ENCODE measurements around the gene KRT35. TPM values are rescaled to one million over a fixed set of nuclear protein-coding genes. Genes with fewer than 3 reads are reported as not detected.

The KRT35 gene
- total and polyA plus RNA-seq, 7 donors, result not detected

DNA sequence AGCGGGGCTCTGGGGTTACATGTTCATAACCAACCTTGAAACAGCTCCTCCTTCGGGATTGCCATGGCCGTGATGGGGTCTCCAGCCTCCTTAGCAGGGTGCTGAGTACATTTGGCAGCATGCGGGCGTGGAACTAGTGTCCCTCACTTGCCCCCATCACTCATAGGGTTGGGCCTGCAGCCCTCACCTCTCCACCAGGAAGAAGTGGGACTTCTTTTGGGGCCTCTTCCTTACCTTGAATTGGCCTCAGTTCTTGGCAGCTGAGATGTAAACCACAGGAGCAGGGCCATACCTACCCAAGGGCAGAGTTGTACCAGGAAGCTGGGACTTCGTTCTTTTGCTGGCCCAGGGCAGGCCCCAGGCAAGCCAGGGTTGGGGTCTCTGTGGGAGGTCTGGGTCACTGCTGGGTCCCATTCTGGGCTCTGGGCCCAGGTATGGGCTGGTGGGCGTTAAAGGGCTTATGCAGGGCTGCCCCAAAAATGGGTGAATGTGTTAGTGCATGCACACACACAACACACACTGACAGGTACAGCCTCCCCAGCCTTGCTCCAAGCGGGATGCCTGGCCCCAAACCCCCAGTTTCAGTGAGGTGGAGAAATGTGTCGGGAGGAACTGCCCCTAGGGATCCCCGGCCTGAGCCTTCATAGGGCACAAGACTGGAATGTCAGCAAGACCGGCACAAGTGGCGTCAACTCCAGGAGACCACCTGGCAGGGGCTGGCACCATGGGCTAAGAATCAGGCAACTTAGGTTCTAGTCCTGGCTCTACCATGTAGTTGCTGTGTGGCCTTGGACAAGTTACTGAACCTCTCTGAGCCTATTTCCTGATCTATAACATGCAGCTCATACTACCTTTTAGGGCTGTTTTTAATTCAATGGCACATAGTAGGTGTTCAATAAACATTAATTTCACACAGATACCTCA, 41.6 kb upstream of the KRT35 start:
- H3K27ac ChIP-seq, result no peak overlapping the region
- DNase-seq, result no peak

DNA sequence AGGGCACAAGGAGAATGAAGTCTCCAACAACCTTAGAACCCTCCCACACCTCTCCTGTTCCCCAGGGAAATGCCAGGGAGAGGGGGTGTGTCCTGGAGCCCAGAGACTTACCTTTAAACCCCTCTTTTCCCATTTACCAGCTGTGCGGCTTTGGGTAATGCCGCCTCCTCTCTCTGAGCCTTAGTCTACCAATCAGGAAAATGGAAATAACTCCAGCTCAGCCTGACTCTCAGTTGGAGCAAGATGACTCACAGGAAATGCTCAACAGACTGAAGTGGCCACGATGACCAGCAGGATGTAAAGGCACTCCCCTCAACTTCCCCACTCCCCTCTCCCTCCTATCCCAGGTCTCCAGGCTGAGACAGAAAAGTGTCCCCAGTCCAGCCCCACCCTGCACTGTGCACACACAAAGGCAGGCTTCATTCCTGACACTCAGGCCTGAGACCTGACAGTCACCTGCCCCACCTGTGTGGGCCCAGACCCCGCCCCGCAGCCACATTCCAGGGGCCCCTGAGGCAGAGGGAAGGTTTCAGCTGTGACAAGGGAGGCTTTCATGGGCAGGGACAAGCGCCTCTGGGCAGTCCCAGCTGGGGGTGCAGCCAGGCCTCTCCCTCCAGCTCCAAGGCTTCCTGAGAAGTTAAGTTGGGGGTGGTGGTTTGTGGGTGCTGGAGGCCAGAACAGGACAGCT, 40.8 kb upstream of the KRT35 start:
- Histone ChIP-seq H3K9me3 (no peaks in the 10 kb centered on the region), H3K4me3 (no peak overlapping the region), H3K27ac (no peak overlapping the region), H3K27me3 (peaks cover 0 to 9% (median 6%) of the 10 kb centered on the region in 3 donors), H3K36me3 (no peaks in the 10 kb centered on the region), H3K4me1 (no peaks in the 10 kb centered on the region)
- 26 to 60% methylated on average over 6 of the region's 6 CpGs for WGBS, 2 donors
- intact Hi-C loops (cut with DNase I), result no loop called here
- no peak for DNase-seq
- TF ChIP-seq EP300 (IDR thresholded peaks at IDR 0.05) (no peak), POLR2AphosphoS5 (IDR thresholded peaks at IDR 0.05) (no peak), POLR2A (IDR thresholded peaks at IDR 0.05) (no peak)
- TF ChIP-seq, protein P1, sequence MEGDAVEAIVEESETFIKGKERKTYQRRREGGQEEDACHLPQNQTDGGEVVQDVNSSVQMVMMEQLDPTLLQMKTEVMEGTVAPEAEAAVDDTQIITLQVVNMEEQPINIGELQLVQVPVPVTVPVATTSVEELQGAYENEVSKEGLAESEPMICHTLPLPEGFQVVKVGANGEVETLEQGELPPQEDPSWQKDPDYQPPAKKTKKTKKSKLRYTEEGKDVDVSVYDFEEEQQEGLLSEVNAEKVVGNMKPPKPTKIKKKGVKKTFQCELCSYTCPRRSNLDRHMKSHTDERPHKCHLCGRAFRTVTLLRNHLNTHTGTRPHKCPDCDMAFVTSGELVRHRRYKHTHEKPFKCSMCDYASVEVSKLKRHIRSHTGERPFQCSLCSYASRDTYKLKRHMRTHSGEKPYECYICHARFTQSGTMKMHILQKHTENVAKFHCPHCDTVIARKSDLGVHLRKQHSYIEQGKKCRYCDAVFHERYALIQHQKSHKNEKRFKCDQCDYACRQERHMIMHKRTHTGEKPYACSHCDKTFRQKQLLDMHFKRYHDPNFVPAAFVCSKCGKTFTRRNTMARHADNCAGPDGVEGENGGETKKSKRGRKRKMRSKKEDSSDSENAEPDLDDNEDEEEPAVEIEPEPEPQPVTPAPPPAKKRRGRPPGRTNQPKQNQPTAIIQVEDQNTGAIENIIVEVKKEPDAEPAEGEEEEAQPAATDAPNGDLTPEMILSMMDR (IDR thresholded peaks at IDR 0.05), result no peak

More for the DNA sequence above, 41.6 kb upstream of the KRT35 start:
- Histone ChIP-seq H3K4me3 (no peak overlapping the region), H3K27me3 (peaks cover 8 to 17% (median 15%) of the 10 kb centered on the region in 3 donors), H3K9me3 (no peaks in the 10 kb centered on the region), H3K36me3 (no peaks in the 10 kb centered on the region), H3K4me1 (peaks cover 0 to 5% (median 2%) of the 10 kb centered on the region in 4 donors)
- intact Hi-C loops (cut with DNase I), result no loop called here
- TF ChIP-seq POLR2A (IDR thresholded peaks at IDR 0.05) (no peak), POLR2AphosphoS5 (IDR thresholded peaks at IDR 0.05) (no peak), EP300 (IDR thresholded peaks at IDR 0.05) (no peak)
- TF ChIP-seq, protein P1 (IDR thresholded peaks at IDR 0.05), result no peak
- WGBS, 2 donors, result 50 to 79% methylated on average over 12 of the region's 12 CpGs

DNA sequence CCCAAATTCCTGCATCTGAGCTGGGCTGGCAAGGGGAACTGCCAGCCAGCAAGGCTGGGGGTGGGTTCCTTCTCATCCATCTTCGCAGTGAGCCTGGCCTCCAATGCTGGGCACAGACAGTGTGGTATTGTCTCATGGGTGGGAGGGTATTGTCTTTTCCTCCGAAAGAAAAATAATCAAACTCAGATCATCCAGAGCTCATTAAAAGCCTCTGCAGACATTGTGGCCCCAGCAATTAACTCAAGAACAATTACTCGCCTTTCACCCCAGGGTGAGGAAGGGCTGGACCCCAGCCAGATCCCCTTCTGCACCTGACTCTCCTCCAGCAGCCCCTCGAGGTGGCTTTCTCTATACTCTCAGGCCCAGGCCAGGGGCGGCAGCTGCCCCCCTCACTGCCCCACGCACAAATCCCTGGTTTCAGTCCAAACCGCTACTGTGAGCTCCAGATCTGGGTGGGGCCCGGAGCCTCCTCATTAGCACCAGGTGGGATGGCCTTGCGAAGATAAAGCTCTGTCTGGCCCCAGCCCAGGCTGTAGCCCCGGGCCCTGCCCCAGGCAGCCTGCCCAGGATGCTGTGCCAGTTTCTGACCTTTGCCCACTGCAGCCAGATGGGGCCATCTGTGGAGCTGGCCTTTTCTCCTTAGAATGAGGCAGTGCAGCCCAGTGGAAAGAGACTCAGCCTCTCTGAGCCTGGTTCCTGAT, 40.0 kb upstream of the KRT35 start:
- TF ChIP-seq, protein P1 (IDR thresholded peaks at IDR 0.05), result no peak
- TF ChIP-seq POLR2AphosphoS5 (IDR thresholded peaks at IDR 0.05) (no peak), POLR2A (IDR thresholded peaks at IDR 0.05) (no peak)
- DNase-seq, result no peak
- H3K4me1 ChIP-seq, result no peaks in the 10 kb centered on the region
- H3K27me3 ChIP-seq, result peaks cover 0 to 7% (median 4%) of the 10 kb centered on the region in 3 donors
- intact Hi-C loops (cut with DNase I), result no loop called here
- WGBS, 2 donors, result 15 to 56% methylated on average over 10 of the region's 10 CpGs
- no peaks in the 10 kb centered on the region for H3K9me3 ChIP-seq
- no peak overlapping the region for H3K27ac ChIP-seq
- no peaks in the 10 kb centered on the region for H3K36me3 ChIP-seq
- H3K4me3 ChIP-seq, result no peak overlapping the region

DNA sequence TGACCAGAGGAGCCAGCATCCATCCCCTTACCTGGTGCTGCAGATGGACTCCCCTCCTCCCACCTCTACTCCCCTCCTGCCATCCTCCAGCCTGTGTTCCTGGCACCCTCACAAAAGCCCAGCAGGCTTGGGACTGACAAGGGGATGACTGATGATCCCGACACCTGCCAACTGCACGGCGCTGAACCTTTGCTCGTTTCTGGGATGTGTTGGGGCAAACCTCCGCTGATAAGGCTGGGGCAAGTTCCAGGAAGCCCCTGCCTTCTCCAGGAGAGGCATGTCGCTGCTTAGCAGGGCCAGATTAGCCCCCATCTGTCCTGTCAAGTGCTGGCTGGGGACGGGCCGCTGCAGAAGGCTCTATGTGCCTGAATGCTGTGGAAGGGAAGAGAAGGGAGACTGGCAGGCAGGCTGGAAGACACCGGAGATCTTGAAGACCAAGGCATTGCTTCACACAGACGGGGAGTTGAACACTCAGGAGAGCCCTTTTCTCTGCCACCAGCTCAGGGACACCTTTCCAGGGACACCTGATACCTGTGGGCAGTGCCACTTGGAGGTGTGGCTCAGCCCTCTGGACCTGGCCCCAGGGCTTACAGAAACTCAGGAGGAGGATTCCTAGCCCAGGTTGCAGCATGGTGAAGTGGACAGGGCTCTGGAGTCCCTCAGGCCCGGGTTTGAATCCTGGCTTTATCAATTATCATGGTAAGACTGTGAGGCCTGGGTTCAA, 38.7 kb upstream of the KRT35 start:
- Histone ChIP-seq H3K36me3 (no peaks in the 10 kb centered on the region), H3K27me3 (peaks cover 0 to 7% (median 4%) of the 10 kb centered on the region in 3 donors), H3K27ac (no peak overlapping the region), H3K9me3 (no peaks in the 10 kb centered on the region), H3K4me3 (no peak overlapping the region), H3K4me1 (no peaks in the 10 kb centered on the region)
- 23 to 58% methylated on average over 11 of the region's 11 CpGs for WGBS, 2 donors
- no peak for DNase-seq
- TF ChIP-seq, protein P1 (IDR thresholded peaks at IDR 0.05), result no peak
- TF ChIP-seq EP300 (IDR thresholded peaks at IDR 0.05) (no peak), POLR2AphosphoS5 (IDR thresholded peaks at IDR 0.05) (no peak), POLR2A (IDR thresholded peaks at IDR 0.05) (no peak)
- intact Hi-C loops (cut with DNase I), result no loop called here
